HL-60 (cell line): ENCODE data around the gene SHANK2.

Experiments
- GABPA ChIP-seq: IDR thresholded peaks from 2 replicates; pipeline ENCODE4 v1.6.1; 2012; ENCODE audit warnings: low read depth
- POLR2AphosphoS5 ChIP-seq: IDR thresholded peaks from 2 replicates; pipeline ENCODE4 v1.6.1; 2012; ENCODE audit warnings: low read depth
- SPI1 ChIP-seq: IDR thresholded peaks from 2 replicates; pipeline ENCODE4 v1.6.1; 2012; ENCODE audit warnings: low read depth, mild to moderate bottlenecking, borderline replicate concordance
- TF ChIP-seq, protein P1 (sequence below): IDR thresholded peaks from 2 replicates; pipeline ENCODE4 v1.6.1; 2012; ENCODE audit warnings: low read depth; ENCODE audit not compliant: insufficient replicate concordance
- TF ChIP-seq, protein P2 (sequence below): IDR thresholded peaks from one replicate; pipeline ENCODE4 v1.5.1; 2011; ENCODE audit warnings: low read length, control low read depth, inconsistent platforms; ENCODE audit not compliant: insufficient read depth

DNA sequence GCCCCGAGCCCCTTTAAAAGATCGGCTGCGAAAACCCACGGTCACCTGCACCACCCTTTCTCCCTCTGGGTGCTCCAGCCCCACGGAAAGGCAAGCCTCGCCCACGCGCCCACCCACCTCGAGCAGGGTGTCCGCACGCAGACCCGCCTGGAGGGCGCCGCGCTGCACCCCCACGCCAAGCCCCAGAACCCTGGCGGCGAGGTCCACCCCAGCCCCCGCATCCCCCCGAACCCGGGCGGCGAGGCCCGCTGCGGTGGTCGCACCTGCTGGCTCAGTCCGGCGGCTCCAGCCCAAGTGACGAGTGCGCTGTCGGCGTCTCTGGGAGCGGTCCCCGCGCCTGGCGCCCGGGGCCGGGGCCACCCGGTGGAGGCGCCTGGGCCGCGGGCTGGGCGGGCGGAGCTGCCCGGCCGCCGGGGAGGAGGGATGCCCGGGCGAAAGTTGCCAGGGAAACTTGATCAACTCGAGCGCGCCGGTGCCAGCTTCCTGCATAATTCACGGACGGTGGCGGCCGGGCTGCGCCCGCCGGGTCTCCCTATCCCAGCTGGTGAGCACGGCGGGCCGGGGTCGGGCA lies 1.1 kb downstream of the SHANK2 start:
- TF ChIP-seq, protein P1, sequence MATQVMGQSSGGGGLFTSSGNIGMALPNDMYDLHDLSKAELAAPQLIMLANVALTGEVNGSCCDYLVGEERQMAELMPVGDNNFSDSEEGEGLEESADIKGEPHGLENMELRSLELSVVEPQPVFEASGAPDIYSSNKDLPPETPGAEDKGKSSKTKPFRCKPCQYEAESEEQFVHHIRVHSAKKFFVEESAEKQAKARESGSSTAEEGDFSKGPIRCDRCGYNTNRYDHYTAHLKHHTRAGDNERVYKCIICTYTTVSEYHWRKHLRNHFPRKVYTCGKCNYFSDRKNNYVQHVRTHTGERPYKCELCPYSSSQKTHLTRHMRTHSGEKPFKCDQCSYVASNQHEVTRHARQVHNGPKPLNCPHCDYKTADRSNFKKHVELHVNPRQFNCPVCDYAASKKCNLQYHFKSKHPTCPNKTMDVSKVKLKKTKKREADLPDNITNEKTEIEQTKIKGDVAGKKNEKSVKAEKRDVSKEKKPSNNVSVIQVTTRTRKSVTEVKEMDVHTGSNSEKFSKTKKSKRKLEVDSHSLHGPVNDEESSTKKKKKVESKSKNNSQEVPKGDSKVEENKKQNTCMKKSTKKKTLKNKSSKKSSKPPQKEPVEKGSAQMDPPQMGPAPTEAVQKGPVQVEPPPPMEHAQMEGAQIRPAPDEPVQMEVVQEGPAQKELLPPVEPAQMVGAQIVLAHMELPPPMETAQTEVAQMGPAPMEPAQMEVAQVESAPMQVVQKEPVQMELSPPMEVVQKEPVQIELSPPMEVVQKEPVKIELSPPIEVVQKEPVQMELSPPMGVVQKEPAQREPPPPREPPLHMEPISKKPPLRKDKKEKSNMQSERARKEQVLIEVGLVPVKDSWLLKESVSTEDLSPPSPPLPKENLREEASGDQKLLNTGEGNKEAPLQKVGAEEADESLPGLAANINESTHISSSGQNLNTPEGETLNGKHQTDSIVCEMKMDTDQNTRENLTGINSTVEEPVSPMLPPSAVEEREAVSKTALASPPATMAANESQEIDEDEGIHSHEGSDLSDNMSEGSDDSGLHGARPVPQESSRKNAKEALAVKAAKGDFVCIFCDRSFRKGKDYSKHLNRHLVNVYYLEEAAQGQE: no peak
- TF ChIP-seq, protein P2, sequence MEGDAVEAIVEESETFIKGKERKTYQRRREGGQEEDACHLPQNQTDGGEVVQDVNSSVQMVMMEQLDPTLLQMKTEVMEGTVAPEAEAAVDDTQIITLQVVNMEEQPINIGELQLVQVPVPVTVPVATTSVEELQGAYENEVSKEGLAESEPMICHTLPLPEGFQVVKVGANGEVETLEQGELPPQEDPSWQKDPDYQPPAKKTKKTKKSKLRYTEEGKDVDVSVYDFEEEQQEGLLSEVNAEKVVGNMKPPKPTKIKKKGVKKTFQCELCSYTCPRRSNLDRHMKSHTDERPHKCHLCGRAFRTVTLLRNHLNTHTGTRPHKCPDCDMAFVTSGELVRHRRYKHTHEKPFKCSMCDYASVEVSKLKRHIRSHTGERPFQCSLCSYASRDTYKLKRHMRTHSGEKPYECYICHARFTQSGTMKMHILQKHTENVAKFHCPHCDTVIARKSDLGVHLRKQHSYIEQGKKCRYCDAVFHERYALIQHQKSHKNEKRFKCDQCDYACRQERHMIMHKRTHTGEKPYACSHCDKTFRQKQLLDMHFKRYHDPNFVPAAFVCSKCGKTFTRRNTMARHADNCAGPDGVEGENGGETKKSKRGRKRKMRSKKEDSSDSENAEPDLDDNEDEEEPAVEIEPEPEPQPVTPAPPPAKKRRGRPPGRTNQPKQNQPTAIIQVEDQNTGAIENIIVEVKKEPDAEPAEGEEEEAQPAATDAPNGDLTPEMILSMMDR: no peak
- TF ChIP-seq SPI1 (no peak), POLR2AphosphoS5 (no peak), GABPA (no peak)
